NCI-H345 treated with DMSO at 0.1 percent for 48 hours (cell line): ENCODE data around the gene ZMYND8.
A peak's percentile ranks its signal among the peaks of the same experiment; 100 is the strongest.
"Not testable (repeated sequence)": the region's sequence is repeated elsewhere in the genome, so short reads cannot be mapped to it uniquely, and the experiment has no call there.

Source experiments
- DNase-seq: peaks from one replicate; lab custom pipeline; 2025; ENCODE audit not compliant: unreplicated experiment; lab: John Stamatoyannopoulos, UW

ZMYND8 gene

GRCh38 chr20:47266847-47267515 is 89.5 kb downstream of the ZMYND8 start:
- no peak for DNase-seq

- no peak for DNase-seq
Observed at GRCh38 chr20:47265984-47266383, 90.5 kb downstream of the ZMYND8 start.

GRCh38 chr20:47265214-47265613 is 91.3 kb downstream of the ZMYND8 start:
- DNase-seq: no peak

- DNase-seq: not testable (repeated sequence)
Observed at GRCh38 chr20:47264137-47264769, 92.2 kb downstream of the ZMYND8 start.

GRCh38 chr20:47263465-47264084 is 92.9 kb downstream of the ZMYND8 start:
- DNase-seq: no peak

GRCh38 chr20:47263080-47263464 is 93.4 kb downstream of the ZMYND8 start:
- no peak for DNase-seq

- DNase-seq: peak; percentile 53
Observed at GRCh38 chr20:47262365-47263013, 94.0 kb downstream of the ZMYND8 start.

GRCh38 chr20:47262008-47262364 is 94.5 kb downstream of the ZMYND8 start:
- DNase-seq: no peak

GRCh38 chr20:47261161-47261774 is 95.2 kb downstream of the ZMYND8 start:
- not testable (repeated sequence) for DNase-seq

- DNase-seq: not testable (repeated sequence)
Observed at GRCh38 chr20:47260540-47261126, 95.9 kb downstream of the ZMYND8 start.

GRCh38 chr20:47258745-47259695 is 97.5 kb downstream of the ZMYND8 start:
- DNase-seq: no peak

- no peak for DNase-seq
Observed at GRCh38 chr20:47257771-47258170, 98.7 kb downstream of the ZMYND8 start.

- no peak for DNase-seq
Observed at GRCh38 chr20:47257256-47257655, 99.2 kb downstream of the ZMYND8 start.

GRCh38 chr20:47256668-47257236 is 99.7 kb downstream of the ZMYND8 start:
- no peak for DNase-seq

GRCh38 chr20:47253872-47254271 is 102.6 kb downstream of the ZMYND8 start:
- no peak for DNase-seq

GRCh38 chr20:47252879-47253307 is 103.6 kb downstream of the ZMYND8 start:
- DNase-seq: no peak

- DNase-seq: no peak
Observed at GRCh38 chr20:47251154-47252020, 105.1 kb downstream of the ZMYND8 start.

GRCh38 chr20:47250360-47250759 is 106.1 kb downstream of the ZMYND8 start:
- no peak for DNase-seq

- DNase-seq: no peak
Observed at GRCh38 chr20:47249913-47250312, 106.6 kb downstream of the ZMYND8 start.
